Neutrophil (primary cell): Measurements from ENCODE around the gene OGDHL.

Experiments used
- H3K27ac ChIP-seq: fragments of 200-600 bp; sonication (generic); 2 replicates; pipeline ENCODE4 v1.5.1; 2016; ENCODE audit warnings: mild to moderate bottlenecking, moderate library complexity
- H3K27me3 ChIP-seq: fragments of 200-600 bp; sonication (generic); 2 replicates; pipeline ENCODE4 v1.6.0; 2016; ENCODE audit warnings: mild to moderate bottlenecking
- H3K36me3 ChIP-seq: fragments of 200-600 bp; sonication (generic); 2 replicates; pipeline ENCODE4 v1.5.1; 2017
- H3K4me1 ChIP-seq, 2 experiments: fragments of 200-600 bp in 1 of 2; sonication (generic) in 1 of 2; 1 replicate in 1 of 2; 2 replicates in 1 of 2; pipeline versions ENCODE4 v1.5.1 to v1.6.1; 2013 to 2016; ENCODE audit warnings: low read depth in 1 of 2, low read length in 1 of 2, mild to moderate bottlenecking in 1 of 2, moderate library complexity in 1 of 2; ENCODE audit not compliant: control insufficient read depth in 1 of 2, insufficient read depth in 1 of 2
- H3K4me3 ChIP-seq, 2 experiments: fragments of 200-600 bp in 1 of 2; sonication (generic) in 1 of 2; 1 replicate in 1 of 2; 2 replicates in 1 of 2; pipeline ENCODE4 v1.5.1; 2013 to 2016; ENCODE audit warnings: low read depth in 1 of 2, low read length in 1 of 2, mild to moderate bottlenecking in 1 of 2, moderate library complexity in 1 of 2
- H3K9me3 ChIP-seq: fragments of 200-600 bp; sonication (generic); 2 replicates; pipeline ENCODE4 v1.5.1; 2016
- CTCF ChIP-seq: fragments of 200-600 bp; sonication (generic); IDR thresholded peaks from 2 replicates; pipeline ENCODE4 v1.5.1; 2016; ENCODE audit warnings: antibody characterized with exemption

Gene OGDHL

GRCh38 chr10:49707585-49707984, 54.5 kb downstream of the OGDHL start:
- H3K27ac ChIP-seq, result no peak overlapping the region
- H3K4me1 ChIP-seq, result no peaks in the 10 kb centered on the region
- TF ChIP-seq CTCF, result no peak
- H3K4me3 ChIP-seq, result no peak overlapping the region
- H3K27me3 ChIP-seq, result peaks cover 39% of the 10 kb centered on the region
- no peaks in the 10 kb centered on the region for H3K36me3 ChIP-seq
- H3K9me3 ChIP-seq, result no peaks in the 10 kb centered on the region

DNA sequence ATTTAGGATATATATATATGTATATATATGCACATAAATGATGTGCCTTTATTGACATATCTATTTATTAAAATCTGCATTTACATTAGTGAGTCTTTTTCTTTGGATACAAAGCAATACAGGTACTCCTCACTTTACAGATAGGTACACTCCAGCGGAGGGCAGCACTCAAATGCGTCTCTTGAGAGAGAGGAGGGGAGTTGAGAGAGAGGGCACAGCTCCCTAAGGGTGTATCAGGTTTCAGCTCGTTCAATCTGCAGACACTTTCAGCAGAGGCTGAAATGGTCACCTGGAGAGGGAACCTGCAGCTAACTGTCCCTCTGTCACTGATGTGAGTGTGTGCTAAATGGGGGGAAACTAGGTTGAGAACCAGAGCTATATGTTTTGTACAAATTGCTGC, 61.1 kb downstream of the OGDHL start:
- Histone ChIP-seq H3K36me3 (no peaks in the 10 kb centered on the region), H3K27ac (no peak overlapping the region), H3K9me3 (no peaks in the 10 kb centered on the region), H3K4me1 (no peaks in the 10 kb centered on the region), H3K4me3 (no peak overlapping the region), H3K27me3 (peaks cover 36% of the 10 kb centered on the region)
- TF ChIP-seq CTCF, result no peak

- Histone ChIP-seq H3K27me3 (peaks cover 38% of the 10 kb centered on the region), H3K4me3 (no peak overlapping the region), H3K36me3 (no peaks in the 10 kb centered on the region), H3K9me3 (no peaks in the 10 kb centered on the region), H3K27ac (no peak overlapping the region), H3K4me1 (no peaks in the 10 kb centered on the region)
- no peak for TF ChIP-seq CTCF
These were observed 61.9 kb downstream of the OGDHL start for GRCh38 chr10:49700211-49700610.

- Histone ChIP-seq H3K36me3 (no peaks in the 10 kb centered on the region), H3K9me3 (no peaks in the 10 kb centered on the region), H3K27me3 (peaks cover 51% of the 10 kb centered on the region), H3K4me3 (no peak overlapping the region), H3K27ac (no peak overlapping the region), H3K4me1 (no peaks in the 10 kb centered on the region)
- TF ChIP-seq CTCF, result no peak
These were observed 63.4 kb downstream of the OGDHL start for GRCh38 chr10:49698679-49699078.

DNA sequence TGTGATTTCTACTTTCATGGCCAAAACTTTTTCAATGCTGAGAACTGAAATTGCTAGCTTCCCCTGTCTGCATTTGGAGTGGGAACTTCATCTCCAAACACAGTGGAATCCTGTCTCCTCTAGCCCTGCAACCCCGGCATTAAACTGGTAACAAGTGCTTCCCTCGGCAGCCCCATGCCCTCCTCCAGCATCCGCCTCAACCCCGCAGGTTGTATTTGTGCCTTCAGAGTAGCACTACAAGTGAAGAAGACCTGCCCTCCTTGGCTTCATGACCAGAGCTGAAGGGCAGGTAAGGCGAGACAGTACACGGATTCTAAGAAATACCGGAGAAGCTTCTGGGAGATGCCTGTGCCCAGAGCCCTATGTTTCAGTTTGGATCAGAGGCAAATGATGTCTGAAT, 65.8 kb downstream of the OGDHL start:
- Histone ChIP-seq H3K27me3 (peaks cover 69% of the 10 kb centered on the region), H3K4me1 (no peaks in the 10 kb centered on the region), H3K36me3 (no peaks in the 10 kb centered on the region), H3K9me3 (no peaks in the 10 kb centered on the region), H3K4me3 (no peak overlapping the region), H3K27ac (no peak overlapping the region)
- no peak for TF ChIP-seq CTCF

GRCh38 chr10:49694466-49694865, 67.7 kb downstream of the OGDHL start:
- Histone ChIP-seq H3K27ac (no peak overlapping the region), H3K27me3 (peaks cover 81% of the 10 kb centered on the region), H3K36me3 (no peaks in the 10 kb centered on the region), H3K4me3 (no peak overlapping the region), H3K4me1 (no peaks in the 10 kb centered on the region), H3K9me3 (no peaks in the 10 kb centered on the region)
- TF ChIP-seq CTCF, result no peak
